Measurements from ENCODE around the gene FMN1.

GRCh38 chr15:33182926-33183325 is 11.6 kb downstream of the FMN1 start:
- TF ChIP-seq CTCF (conservative IDR thresholded peaks at IDR 0.05) (no peak), ZFX (IDR thresholded peaks at IDR 0.05) (no peak)

All from C4-2B (cell line).